ENCODE measurements around the gene MPND.

The MPND gene

DNA sequence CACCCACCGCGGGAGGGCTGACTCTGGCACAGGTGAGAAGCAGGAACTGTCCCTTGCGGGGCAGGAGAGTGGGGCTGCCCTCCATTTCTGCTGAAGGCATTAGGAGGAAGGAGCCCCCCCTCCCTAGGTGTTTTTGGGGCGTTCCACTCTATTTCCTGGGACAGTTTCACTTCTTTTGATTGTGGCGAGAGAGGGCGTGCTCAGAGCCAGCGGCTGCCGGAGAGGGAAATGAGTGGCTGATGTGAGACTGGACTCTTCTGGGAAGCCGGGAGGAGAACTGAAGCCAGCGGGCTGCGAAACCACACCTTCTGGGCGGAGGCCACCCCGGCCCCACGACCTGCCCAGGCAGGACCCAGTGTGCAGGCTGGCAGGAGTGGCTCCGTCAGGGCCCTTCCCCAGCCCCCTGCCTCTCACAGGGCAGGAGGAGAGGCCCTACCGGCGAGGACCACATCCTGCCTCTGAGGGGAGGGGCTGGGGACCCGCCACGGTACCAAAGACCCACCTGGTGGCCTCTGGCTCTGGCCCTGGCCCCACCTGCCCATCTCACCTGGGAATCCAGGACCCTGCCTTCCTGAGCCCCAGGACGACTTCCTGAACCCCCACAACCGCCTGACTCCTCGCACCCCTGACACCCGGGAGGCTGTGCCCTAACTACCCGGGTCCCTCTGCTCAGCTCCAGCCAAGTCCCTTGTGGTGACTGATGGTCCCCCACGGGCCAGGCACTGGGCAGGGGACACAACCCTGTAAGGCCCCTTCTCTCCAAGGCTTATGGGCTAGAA is 25.9 kb downstream of the MPND start:
- Histone ChIP-seq H2AFZ (ENCODE audit: low read depth, low read length) (no peak overlapping the region), H3K27me3 (ENCODE audit: insufficient read depth, low read length) (no peaks in the 10 kb centered on the region), H3K4me1 (ENCODE audit: insufficient read depth, low read length) (peaks cover 18% of the 10 kb centered on the region), H3K4me3 (ENCODE audit: low read length) (no peak overlapping the region), H3K36me3 (ENCODE audit: insufficient read depth, low read length) (peaks cover 16% of the 10 kb centered on the region), H3K9me3 (ENCODE audit: low read length) (no peaks in the 10 kb centered on the region)

DNA sequence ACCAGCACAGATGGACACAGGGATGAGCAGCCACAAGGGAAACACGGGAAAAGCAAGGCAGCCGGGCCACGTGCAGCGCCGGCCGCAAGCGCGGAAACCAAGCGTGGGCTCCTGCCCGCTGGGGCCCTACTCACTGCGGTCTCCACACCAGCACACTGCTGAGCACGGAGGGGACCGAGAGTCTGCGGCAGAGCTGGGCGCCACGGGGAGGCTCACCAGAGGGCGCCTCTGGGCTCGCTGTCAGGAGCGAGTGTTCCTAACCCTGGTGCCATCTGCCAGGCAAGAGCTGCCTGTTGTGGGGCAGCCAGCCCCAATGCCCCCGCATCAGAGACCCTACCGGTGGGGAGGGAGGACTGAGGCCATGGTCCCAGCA is 26.5 kb downstream of the MPND start:
- Histone ChIP-seq H3K4me3 (ENCODE audit: low read length) (no peak overlapping the region), H3K36me3 (ENCODE audit: insufficient read depth, low read length) (peaks cover 16% of the 10 kb centered on the region), H2AFZ (ENCODE audit: low read depth, low read length) (no peak overlapping the region), H3K9me3 (ENCODE audit: low read length) (no peaks in the 10 kb centered on the region), H3K27me3 (ENCODE audit: insufficient read depth, low read length) (no peaks in the 10 kb centered on the region), H3K4me1 (ENCODE audit: insufficient read depth, low read length) (peaks cover 24% of the 10 kb centered on the region)

DNA sequence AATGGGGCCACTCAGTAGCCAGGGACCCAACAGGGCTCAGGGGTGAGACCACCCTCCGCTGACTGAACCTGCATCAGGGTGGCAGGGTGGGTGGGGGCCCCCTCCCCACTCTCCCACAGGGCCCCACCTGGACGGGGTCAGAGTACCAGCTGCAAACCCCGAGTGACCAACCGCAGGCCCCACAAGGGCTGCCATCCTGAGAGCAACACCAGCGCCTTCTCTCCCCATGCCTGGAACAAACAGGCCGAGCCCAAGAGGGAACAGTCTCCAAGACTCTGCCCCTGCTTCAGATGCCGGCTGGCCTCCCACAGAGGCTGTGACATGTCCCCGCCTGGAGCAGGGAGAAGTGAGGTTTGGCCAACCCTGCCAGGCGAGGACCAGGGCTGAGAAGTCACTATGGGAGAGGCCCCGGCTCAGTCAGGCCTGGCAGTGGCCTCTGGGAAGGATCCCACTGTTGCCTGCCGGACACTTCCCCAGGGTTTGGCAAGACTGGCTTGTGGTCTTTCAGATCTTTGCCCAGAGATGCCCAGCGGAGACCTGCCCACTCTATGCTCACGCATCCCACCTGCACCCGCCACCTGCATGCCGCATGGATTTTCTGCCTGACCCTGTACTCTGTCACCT is 27.2 kb downstream of the MPND start:
- no peak overlapping the region for H2AFZ ChIP-seq (ENCODE audit: low read depth, low read length)
- no peaks in the 10 kb centered on the region for H3K9me3 ChIP-seq (ENCODE audit: low read length)
- no peak overlapping the region for H3K4me3 ChIP-seq (ENCODE audit: low read length)
- peaks cover 31% of the 10 kb centered on the region for H3K4me1 ChIP-seq (ENCODE audit: insufficient read depth, low read length)
- no peaks in the 10 kb centered on the region for H3K27me3 ChIP-seq (ENCODE audit: insufficient read depth, low read length)
- peaks cover 9% of the 10 kb centered on the region for H3K36me3 ChIP-seq (ENCODE audit: insufficient read depth, low read length)

DNA sequence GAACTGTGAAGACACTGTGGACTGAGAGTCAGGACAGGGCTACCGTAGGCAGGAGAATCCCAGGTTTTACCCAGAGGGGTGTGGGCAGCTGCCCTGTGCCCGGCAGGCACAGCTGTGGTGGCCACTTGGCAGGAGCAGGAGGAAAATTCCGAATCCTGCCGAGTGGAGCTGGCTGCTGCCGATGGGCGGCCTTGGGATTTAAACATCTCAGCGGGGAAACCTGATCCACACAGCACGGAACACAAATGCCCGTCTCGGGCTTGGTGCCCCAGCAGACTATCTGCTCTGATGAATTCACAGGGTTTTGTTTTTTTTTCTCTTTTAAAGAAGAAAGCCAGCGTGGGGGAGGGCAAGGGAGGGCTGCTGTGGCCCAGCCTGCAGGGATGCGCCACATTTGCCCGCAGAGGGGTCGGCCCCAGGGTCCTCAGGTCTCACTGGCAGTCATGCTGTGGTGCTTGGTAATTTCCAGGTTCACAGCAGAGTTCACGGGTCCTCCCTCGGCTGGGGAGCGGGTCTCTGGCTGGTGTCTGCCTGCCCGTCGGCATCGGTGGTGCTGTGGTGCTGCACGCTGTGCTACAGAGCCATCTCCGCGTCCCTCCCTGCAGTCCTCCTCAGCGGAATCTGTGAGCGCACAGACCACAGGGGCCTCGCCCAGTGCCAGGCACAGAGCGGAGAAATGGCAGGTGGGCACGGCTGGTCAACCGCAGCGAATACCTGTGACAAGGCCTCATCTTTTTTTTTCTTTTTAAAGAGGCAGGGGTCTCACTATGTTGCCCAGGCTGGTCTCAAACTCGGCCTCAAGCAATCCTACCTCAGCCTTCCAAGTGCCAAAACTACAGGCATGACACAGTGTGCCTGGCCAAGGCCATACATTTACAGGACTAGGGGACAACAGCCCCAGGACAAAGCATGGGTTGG is 28.1 kb downstream of the MPND start:
- peaks cover 40% of the 10 kb centered on the region for H3K4me1 ChIP-seq (ENCODE audit: insufficient read depth, low read length)

DNA sequence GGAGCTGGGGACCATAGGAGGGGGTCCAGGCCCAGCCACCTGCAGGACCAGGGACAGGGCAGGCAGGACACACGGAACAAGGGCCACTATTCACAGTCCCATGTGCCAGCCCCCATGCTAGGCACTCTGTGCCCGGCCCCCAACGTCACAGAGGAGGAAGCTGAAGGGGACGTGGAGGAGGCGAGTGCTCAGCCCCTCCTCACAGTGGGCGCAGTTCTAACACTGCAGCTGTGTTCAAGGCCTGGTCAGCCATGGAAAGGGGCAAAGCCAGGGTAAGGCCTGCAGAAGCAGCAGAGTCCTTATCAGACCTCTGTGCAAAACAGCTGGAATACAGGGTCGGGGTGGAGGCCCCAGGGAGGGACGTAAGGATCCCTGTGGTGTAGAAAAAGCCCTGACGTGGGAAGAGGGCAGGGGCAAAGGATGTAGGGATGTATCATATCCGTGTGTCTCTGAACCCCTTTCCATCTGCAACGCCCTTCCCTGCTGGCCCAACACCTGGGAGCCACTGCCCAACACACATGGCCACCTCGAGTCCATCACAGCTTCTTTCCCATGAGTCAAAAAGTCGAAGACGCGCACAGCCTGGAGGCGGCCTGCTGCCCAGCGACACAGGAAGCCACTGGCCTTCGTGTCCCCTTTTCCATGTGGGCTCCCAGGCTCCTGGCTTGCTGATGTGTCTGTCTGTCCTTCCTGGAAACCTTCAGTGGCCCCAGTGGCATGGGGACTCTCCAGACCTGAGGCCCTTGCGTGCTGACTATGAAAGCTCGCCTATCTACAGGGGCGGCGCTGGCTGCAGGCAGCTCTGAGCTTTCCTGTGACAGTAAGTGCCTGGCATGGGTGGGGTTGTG is 29.0 kb downstream of the MPND start:
- Histone ChIP-seq H2AFZ (ENCODE audit: low read depth, low read length) (no peak overlapping the region), H3K27me3 (ENCODE audit: insufficient read depth, low read length) (no peaks in the 10 kb centered on the region), H3K4me1 (ENCODE audit: insufficient read depth, low read length) (peaks cover 45% of the 10 kb centered on the region), H3K4me3 (ENCODE audit: low read length) (no peak overlapping the region), H3K9me3 (ENCODE audit: low read length) (no peaks in the 10 kb centered on the region), H3K36me3 (ENCODE audit: insufficient read depth, low read length) (no peaks in the 10 kb centered on the region)

More for the DNA sequence above, 28.1 kb downstream of the MPND start:
- H2AFZ ChIP-seq (ENCODE audit: low read depth, low read length) = no peak overlapping the region
- H3K27me3 ChIP-seq (ENCODE audit: insufficient read depth, low read length) = no peaks in the 10 kb centered on the region
- no peaks in the 10 kb centered on the region for H3K9me3 ChIP-seq (ENCODE audit: low read length)
- no peak overlapping the region for H3K4me3 ChIP-seq (ENCODE audit: low read length)
- peaks cover 2% of the 10 kb centered on the region for H3K36me3 ChIP-seq (ENCODE audit: insufficient read depth, low read length)

DNA sequence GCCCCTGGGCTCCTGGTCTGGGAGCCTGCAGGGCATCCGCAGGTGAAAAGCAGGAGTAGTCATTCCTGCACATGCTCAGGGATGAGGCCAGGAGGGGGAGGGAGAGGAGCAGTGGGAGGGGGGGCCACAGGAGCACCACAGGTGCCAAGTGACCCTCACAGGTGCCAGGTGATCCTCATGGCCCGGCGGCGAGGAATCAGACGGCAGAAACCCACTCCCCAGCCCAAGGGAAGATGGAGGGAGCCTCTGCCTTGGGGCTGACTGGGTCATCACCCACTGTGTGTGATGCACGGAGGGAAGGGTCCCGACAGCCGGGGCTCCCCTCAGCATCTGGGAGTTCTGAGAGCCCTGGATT is 29.6 kb downstream of the MPND start:
- H3K9me3 ChIP-seq (ENCODE audit: low read length) = no peaks in the 10 kb centered on the region
- no peak overlapping the region for H3K4me3 ChIP-seq (ENCODE audit: low read length)
- H3K27me3 ChIP-seq (ENCODE audit: insufficient read depth, low read length) = no peaks in the 10 kb centered on the region
- peaks cover under 1% of the 10 kb centered on the region for H3K36me3 ChIP-seq (ENCODE audit: insufficient read depth, low read length)
- no peak overlapping the region for H2AFZ ChIP-seq (ENCODE audit: low read depth, low read length)
- peaks cover 45% of the 10 kb centered on the region for H3K4me1 ChIP-seq (ENCODE audit: insufficient read depth, low read length)

DNA sequence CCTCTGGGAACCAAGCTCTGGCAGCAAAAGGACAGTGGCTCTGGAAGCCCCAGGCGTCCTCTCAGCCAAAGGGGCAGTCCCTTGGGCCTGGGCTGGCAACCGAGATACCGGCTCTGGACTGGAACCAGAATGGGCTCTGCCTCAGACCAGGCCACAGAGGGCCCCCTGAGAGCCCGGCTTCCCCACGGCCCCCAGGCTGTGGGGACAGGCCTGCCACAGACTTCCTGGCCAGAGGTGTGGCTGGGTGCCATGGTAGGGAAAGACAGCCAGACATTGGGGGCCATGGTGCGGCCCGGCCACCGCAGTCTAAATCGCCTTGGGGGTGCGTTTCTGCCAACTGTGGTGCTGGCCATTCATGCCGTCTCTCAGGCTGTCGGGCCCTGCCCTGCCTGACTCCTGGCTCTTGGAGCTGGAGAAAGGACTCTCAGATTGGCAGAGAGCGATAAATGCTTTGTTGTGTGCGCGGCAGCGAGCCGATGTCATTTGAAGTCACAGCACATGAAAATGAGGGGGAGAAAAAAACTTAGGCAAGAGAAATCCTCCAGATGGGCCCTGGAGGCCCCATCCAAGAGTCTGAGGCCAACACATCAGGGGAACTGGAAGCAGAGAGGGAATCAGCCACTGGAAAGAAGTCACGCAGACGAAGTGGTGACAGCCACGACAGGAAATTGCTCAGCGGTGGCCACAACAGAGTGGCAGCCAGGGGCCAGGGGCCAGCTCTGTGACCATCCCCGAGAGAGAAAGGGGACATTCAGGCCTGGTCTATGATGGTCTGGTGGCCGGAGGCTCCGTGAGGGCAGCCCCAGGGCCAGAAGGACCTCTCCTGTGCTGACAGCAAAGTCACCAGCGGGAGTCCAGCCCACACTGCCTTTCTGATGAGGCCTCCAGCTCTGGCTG is 30.5 kb downstream of the MPND start:
- Histone ChIP-seq H3K4me3 (ENCODE audit: low read length) (no peak overlapping the region), H3K36me3 (ENCODE audit: insufficient read depth, low read length) (peaks cover 1% of the 10 kb centered on the region), H3K27me3 (ENCODE audit: insufficient read depth, low read length) (no peaks in the 10 kb centered on the region), H3K4me1 (ENCODE audit: insufficient read depth, low read length) (peaks cover 45% of the 10 kb centered on the region), H3K9me3 (ENCODE audit: low read length) (no peaks in the 10 kb centered on the region), H2AFZ (ENCODE audit: low read depth, low read length) (no peak overlapping the region)

DNA sequence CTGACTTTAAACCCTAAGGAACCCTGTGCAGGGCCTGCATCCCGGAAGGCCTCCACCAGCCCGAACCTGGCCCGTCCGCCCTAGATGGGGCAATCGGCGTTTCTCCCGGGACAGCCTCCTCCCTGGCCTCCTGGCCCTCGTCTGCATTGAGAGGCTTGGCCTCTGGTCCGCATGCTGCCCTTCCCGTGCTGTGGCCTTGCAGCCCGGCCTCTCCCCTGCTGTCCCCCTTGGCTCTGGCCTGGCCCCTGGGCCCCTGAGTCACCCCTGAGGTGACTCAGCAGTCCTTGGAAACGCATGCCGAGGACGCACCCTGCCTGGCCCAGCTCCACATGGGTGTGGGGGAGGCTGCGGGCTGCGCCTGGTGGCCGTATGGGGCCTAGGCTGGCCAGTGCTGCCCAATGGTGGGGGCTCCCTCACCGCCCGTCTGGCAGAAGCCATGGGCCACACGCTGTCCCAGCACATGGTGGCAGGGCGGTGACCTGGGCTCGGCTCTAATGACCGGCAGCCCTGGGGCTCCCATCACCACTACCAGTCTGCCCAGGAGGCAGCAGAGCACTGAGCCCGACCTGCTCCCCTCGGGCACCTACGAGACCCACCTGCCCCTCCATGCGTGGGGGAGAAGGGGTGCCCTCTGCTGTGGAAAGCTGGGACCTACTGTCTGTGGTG is 31.3 kb downstream of the MPND start:
- Histone ChIP-seq H3K27me3 (ENCODE audit: insufficient read depth, low read length) (no peaks in the 10 kb centered on the region), H3K4me1 (ENCODE audit: insufficient read depth, low read length) (peaks cover 37% of the 10 kb centered on the region), H3K36me3 (ENCODE audit: insufficient read depth, low read length) (peaks cover 1% of the 10 kb centered on the region), H2AFZ (ENCODE audit: low read depth, low read length) (no peak overlapping the region), H3K9me3 (ENCODE audit: low read length) (no peaks in the 10 kb centered on the region), H3K4me3 (ENCODE audit: low read length) (no peak overlapping the region)

DNA sequence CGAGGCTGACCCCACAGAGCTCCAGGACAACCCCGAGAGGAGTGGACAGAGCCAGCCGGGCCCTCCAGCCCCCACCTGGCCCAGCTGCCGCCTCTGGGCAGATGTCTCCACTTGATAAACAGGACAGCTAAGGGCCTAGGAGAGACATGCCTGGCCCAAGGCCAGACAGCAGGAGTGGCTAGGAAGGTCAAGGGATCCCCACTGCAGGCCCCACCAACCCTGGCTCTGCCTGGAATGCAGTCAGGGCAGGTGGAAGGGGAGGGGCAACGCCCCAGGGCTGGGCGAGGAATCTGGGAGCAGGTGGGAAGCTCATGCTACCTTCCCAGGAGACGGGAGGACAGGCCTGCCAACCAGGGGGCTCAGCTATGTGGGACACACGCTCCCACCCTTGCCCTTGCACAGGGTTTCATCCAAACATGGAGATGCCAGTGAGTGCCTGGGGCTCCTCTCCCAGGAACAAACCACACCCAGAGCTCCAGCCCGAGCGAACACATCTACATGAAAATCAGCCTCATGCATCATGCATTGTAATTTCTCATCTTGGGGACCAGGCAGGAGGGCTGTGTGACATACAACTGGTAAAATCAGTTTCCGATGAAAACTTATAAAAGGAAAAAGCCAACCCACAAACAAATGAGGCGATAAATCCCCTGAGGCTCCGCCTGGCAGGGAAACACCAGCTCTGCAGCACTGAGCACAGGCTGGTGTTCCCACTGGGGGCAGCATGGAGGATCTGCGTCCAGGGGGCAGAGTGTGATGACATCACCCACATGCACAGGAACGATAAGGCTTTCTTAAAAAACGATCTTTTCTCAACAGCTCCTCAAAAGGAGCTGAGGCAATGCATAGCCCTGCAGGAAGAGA is 32.0 kb downstream of the MPND start:
- no peaks in the 10 kb centered on the region for H3K9me3 ChIP-seq (ENCODE audit: low read length)
- no peaks in the 10 kb centered on the region for H3K27me3 ChIP-seq (ENCODE audit: insufficient read depth, low read length)
- H2AFZ ChIP-seq (ENCODE audit: low read depth, low read length) = no peak overlapping the region
- no peak overlapping the region for H3K4me3 ChIP-seq (ENCODE audit: low read length)
- H3K4me1 ChIP-seq (ENCODE audit: insufficient read depth, low read length) = peaks cover 34% of the 10 kb centered on the region
- H3K36me3 ChIP-seq (ENCODE audit: insufficient read depth, low read length) = peaks cover 1% of the 10 kb centered on the region

DNA sequence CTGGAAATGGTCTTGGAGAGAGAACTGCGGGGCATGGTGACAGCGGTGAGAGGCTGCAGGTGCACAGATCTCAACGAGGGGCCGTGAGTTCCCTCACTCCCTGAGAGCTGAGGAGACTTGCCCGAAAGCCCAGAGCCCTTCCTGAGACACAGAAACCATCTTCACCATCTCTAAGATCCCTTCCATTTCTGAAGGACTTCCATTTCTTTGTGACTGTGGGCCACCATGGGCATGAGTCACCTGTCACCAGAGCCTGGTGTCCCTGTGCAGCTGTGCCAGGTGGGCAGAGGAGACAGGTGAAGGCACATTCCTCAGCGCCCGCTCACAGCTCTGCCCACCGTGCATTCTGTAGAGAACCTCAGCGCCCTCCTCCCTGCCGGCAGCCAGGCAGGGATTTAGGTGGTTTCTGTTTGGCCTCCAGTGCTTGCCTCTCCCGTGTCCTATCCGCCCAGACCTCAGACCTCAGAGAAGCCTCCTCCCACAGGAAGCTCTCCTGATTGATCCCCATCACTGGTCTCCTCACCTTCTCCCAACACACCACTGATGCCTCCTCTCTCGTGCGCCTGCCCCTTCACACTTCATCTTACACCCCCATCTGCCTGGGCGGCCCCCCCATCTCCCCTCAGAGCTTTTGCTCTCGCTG is 32.8 kb downstream of the MPND start:
- peaks cover 34% of the 10 kb centered on the region for H3K4me1 ChIP-seq (ENCODE audit: insufficient read depth, low read length)
- peaks cover 1% of the 10 kb centered on the region for H3K36me3 ChIP-seq (ENCODE audit: insufficient read depth, low read length)
- H3K27me3 ChIP-seq (ENCODE audit: insufficient read depth, low read length) = no peaks in the 10 kb centered on the region
- H2AFZ ChIP-seq (ENCODE audit: low read depth, low read length) = no peak overlapping the region
- no peaks in the 10 kb centered on the region for H3K9me3 ChIP-seq (ENCODE audit: low read length)
- H3K4me3 ChIP-seq (ENCODE audit: low read length) = no peak overlapping the region

DNA sequence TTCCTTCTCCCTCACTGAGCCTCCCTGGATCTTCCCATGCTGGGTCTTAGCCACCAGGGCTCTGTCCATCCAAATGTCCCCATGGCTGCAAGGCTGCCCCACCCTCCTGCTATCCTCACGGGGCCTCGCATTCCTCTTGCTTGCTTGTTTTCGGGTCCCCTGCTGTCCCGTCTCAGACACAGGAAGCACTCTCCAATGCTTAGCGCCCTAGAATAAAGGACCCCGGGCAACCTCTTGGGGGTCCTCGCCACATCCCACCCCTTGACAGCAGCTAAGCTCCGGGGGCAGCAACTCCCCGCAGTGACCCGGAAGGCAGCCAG is 33.3 kb downstream of the MPND start:
- no peak overlapping the region for H2AFZ ChIP-seq (ENCODE audit: low read depth, low read length)
- H3K4me1 ChIP-seq (ENCODE audit: insufficient read depth, low read length) = peaks cover 34% of the 10 kb centered on the region
- peaks cover 1% of the 10 kb centered on the region for H3K36me3 ChIP-seq (ENCODE audit: insufficient read depth, low read length)
- no peaks in the 10 kb centered on the region for H3K27me3 ChIP-seq (ENCODE audit: insufficient read depth, low read length)
- H3K9me3 ChIP-seq (ENCODE audit: low read length) = no peaks in the 10 kb centered on the region
- H3K4me3 ChIP-seq (ENCODE audit: low read length) = no peak overlapping the region
